Measurements from ENCODE around the gene PDLIM1.

DNA sequence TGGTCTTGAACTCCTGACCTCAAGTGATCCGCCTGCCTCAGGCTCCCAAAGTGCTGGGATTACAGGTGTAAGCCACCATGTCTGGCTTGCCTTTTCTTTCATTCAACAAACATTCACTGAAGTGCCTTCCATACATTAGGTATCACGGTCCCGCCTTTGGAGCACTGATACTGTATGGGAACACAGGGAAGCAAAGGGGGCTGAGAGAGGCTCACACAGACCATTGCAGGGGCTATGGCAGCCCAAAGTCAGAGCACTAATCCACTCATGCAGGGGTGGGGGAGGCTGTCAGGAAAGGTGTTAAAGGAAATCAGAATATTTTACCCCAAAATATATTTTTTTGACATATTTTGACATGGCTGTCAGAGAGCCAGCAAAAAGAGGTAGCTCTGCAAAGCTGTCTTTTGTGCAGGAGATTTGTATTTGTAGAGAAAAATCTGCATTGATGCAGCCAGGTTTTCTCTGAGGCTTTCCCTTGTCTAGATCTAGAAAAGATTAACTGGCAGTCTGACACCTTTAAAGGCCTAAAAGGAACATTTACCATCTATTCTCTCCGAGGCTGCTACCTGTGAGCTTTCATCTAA is 42.0 kb upstream of the PDLIM1 start:
- no peak for TF ChIP-seq CTCF (optimal IDR thresholded peaks at IDR 0.05 in 1 of 3, IDR thresholded peaks at IDR 0.05 in 1 of 3, conservative IDR thresholded peaks at IDR 0.05 in 1 of 3; ENCODE audit: extremely low read depth in 1 of 3, insufficient read depth in 2 of 3, low read length in 3 of 3)
- no peak for TF ChIP-seq EZH2 (IDR thresholded peaks at IDR 0.05; ENCODE audit: low read length)

Measured in keratinocyte (primary cell).